Measurements from ENCODE around the gene PTPRZ1. TPM values are rescaled to one million over a fixed set of nuclear protein-coding genes. Genes with fewer than 3 reads are reported as not detected.

The PTPRZ1 gene
- total RNA-seq, 1 experiment from 2014 or later = 0.02 TPM

DNA sequence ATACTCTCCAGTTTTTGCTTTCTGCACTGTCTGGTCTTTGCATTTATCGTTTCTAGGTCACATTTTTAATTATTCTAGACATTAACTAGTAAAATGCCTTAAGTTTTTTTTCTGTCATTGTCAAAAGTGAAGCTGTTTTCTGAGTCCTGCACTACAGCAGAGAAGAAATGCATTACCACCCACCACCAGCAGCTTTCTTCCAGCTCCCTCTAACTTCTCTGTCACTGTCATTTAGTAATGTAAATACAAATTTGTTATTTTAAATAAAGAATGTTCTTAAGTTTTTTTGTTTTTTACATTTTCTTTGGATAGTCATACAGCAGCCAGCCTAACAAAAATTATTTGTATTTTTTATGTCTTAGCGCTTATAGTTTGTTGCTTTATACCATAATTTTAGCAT lies 18.8 kb downstream of the PTPRZ1 start:
- no peak for DNase-seq (ENCODE audit: low spot score)

DNA sequence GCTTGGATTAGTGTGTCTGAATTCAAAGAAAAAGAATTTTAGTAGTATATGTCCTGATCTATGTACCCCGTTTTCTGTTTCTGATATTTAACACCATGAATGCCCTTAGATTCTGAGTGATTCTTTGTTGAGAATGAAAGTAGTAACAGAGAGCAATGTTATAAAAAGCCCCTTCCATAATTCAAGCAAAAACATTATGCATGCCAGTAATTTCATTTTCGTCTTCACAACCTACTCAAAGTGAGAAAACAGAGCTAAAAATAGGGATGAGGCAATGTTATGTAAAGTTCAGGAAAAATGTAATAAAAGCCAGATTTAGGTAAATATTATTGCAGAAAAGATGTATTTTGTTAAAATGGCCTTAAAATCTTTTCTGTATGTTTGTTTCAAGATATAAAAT lies 28.1 kb downstream of the PTPRZ1 start:
- DNase-seq (ENCODE audit: low spot score) = no peak

DNA sequence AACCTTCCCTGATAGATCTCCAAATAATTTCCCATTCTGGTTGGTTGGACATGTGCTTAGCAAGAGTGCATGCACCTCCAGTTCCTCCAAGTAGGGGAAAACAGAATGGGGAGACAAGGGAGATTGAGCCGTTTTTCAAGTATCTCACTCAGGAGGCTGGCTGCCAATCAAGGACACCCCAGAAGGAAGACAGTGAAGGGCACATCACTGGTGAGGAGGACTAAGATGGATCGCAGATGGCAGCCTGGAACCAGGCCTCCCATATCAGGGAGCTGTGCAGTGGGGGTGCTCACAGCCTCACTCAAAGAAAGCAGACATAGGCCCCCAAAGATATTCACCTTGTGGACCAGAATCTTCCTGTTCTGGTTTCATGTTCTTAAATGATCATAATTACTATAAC lies 31.2 kb downstream of the PTPRZ1 start:
- no peak for DNase-seq (ENCODE audit: low spot score)

DNA sequence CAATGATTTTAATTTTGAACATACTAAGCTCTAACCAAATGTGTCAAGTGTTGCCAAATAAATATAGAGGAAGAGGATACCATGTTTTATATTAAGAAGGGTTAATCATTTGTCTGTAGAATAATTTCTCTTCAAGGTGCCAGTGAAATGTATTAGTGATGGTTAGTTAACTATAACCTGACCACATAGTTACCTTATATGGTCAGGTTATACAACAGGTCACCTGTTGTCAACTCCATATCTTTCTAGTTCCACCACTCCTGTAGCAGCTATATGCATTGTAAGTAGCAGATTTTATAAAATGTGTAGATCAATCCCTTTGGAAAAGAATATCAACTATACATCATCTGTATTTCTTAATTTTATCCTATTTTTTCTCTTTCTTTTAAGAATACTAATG lies 35.1 kb downstream of the PTPRZ1 start:
- DNase-seq (ENCODE audit: low spot score) = no peak

DNA sequence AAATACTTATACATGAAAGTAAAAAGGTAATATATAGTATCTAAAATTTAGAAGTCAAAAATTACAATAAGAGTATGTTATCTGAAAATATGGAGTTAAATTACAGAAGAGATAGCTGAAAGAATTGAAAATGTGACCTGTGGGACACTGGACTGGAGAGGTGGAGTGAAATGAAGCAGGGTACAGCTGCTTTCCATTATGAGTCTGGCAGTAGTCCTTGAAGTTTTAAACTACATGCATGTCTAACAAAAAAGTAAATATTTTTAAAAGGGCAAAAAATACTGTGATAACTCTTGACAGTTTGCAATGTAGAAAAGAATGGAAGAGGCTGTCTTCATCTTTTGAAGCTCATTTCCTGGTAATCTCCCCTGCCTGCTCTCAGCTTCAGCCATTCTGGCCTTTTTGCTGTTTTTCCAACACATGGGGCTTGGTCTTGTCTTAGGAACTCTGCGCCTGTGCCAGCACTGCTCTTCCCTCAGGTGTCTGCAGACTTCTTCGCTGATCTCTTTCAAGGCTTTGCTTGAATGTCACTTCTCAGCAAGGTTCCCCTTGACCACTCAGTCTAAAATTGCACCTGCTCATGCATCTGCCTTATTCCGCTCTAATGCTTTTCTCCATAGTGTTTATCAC lies 36.9 kb downstream of the PTPRZ1 start:
- DNase-seq (ENCODE audit: low spot score) = no peak

DNA sequence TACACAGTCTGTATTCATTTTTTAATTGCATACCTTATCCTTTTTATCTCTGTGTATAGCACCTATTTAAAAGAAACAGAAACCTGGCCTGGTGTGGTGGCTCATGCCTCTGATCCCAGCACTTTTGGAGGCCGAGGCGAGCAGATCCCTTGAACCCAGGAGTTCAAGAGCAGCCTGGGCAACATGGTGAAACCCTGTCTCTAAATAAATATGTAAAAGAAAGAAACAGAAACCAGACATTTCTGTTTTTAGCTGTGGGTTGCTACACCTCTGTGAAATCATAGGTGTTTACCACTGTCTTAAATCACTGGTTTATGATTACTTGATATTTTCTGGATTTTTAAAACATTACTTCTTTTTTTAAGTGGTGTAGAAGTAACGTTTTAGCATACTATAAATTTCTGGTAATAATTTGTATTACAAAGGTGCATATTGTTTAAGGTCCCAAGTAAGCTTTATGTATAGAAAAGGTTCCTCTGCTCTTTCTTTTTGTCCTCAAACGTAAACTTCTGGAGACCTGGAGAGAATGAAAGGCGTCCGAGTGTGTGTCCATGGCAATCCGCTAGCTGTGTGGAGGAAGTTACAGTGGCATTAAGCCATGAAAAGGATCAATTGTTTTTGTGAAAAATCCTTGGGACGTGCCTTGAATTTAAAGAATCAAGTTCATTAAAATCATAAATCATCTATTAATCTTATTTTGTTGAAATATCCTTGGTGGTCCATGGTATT lies 41.1 kb downstream of the PTPRZ1 start:
- DNase-seq (ENCODE audit: low spot score) = no peak

DNA sequence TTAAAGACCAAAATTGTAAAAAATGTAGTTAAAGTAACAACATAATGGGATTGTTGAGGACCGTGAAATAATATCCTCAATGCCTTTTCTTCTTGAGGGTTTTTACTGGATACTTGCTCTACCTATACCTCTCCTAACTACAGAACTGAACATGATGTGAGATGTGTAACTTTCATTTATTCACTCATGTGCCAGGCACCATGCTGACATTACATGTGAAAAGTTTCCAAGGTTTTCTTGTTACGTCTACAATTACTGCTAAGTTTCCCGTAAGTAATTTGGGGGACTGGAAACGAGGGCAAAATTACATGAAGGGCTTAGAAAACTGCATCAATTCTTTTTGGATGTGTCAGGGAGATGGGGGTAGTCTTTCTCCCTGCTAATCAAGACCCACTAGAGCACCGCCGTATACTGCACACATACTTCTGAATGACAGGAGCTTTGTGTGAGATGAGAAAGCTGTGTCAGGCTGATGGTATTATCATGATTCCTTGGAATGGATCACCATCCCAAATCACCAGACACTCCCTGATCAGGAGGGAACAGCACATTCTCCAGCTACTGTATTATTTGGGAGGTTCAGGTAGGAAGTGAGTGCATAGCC lies 41.8 kb downstream of the PTPRZ1 start:
- no peak for DNase-seq (ENCODE audit: low spot score)

DNA sequence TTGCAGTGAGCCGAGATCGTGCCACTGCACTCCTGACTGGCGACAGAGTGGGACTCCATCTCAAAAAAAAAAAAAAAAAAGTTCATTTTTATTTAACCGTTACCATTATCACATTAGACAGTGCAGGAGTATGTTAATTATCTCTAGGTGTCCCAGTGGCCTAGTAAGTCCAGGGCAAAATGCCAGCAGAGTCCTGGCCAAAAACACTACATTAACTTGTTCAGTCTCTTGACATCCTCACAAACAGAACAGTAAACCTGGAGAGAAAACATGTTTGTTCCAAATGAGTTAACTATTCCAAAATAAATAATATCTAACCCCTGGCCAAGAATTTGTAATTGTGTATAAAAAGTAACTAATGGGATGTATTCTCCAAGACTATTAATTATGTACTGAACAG lies 43.2 kb downstream of the PTPRZ1 start:
- no peak for DNase-seq (ENCODE audit: low spot score)

DNA sequence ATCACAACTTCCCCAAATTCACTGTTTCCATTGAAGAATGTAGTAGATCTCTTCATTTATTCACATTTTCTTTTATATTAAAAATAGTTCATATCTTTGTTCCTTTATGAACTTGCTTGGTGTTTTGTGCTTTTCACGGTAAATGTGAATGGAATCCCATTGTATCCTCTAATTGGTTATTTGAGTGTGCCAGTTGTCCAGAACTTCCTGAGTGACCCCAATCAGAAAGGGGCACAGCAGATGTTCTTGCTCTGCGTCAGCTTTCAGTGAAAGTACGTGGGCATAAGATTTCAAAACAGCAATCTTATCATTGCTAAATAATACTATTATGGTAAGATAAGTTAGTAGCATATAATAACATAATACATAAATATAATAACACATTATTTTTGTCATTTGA lies 47.0 kb downstream of the PTPRZ1 start:
- DNase-seq (ENCODE audit: low spot score) = no peak

DNA sequence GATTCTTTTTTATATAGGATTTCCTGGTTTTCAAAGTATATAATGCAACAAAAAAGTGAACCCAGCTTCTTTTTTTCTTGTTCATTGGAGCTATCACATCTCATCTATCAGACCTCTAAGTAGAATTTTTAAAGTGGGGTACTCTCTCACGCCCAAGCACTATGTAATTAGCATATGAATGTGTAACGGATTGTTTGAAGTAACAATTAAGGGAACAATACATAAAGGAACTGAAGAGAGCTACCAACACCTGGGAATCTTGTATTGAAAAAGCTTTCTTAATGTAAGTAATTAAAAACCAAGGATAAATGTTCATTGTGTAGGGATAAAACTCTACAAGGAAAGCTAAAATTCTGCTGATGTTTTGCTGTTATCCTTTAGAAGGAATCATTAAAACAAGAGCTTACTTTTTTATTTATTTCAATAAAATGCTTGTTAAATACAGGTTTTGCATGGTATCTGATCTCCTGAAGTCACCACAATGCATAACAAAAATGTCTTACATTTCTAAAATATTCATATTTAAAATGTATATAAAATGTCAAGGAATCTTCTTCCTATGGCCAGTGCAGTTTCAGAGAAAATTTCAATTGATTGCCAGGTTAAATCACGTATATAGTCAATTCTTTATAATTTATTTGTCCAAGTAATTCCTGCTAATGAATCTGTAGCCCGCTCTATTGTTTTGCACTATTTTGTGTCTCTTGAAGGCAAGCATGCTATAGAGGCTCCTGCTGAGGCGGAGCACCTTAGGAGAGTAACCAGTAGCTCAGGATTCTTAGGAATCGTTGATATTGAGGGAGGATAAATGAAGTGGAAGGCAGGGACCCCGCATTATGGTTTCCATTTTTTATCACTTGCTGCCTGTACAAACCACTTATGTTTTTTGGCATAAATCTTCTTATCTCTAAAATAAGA lies 51.6 kb downstream of the PTPRZ1 start:
- no peak for DNase-seq (ENCODE audit: low spot score)

DNA sequence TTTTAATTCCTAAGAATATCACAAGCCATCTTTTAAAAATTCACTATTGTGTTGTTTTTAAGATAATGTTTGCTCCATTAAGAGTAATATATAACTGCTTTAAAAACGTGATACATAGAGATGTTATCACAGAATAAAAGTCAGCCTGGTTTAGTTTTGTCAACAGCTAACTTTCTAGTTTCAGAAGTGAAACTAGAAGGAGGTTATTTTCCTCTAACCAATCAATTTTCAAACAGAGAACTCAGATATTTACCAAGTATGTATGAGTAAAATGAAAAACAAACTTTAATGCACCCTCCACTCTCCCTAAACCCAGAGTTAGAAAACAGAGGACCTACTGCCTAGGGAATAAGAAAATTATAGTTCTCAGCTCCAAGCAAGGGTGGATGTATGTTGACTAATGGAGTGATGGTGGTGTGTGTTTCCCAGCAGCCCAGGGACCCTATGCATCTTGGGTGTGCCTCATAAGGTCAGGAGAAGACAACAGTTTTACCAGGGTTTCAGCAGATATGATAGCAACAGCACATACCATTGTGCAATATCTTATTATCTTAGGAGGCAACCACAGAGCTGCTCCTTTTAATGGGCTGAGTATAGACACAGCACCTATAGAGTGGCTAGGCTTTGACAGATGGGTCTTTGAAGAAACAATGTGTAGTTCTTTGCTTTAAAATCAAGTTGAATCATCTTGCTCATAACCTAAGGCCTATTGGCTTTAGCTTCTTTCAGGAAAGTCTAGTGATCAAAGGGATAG lies 58.4 kb downstream of the PTPRZ1 start:
- no peak for DNase-seq (ENCODE audit: low spot score)

DNA sequence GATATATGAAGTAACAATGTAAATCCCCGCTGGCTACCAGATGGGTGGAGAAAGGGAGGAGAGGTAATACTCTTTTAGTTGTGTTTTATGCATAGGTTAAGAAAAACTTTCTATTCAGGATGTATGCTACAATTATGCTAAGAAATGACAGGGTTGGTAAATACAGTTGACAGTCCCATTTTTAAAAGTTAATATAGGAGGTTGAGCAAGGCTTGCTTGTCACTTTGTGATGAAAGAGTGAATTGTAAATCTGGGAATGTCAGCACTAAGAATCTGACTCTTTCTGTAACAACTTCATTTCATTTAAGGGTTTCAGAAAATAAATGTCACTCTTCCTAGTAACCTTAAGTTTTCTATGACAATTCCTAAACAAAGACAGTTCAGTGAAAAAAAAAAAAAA lies 59.8 kb downstream of the PTPRZ1 start:
- DNase-seq (ENCODE audit: low spot score) = no peak

DNA sequence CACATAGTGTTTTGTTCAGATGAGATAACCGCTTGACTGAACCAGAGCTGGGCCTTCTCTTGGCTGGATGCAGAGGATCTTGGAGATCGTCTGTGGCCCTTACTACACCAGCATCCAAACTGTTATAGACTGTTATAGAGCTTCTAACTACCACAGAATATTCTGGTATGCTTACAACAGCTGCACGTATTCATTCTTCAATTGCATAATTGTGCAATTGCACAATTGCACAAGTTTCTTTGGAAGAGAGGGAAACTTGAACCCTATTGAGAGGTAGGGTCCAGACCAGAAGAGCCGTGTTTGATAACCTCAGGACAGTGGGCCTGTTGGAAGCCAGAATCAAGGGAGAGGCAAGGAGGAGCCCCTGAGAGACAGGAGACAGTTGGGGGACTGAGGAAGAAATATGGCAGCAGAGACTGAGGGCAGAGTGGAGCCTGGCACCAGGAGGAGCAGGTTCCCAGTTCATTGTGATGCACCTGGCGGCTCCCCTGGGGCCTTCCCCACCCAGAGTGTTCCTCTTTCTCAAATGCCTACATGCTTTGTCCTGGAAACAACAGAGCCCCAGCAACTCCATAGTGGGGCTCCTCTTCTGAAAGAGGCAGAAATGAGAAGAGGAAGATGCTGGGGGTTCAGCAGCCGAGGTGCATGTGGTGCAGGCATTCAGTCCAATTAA lies 64.1 kb downstream of the PTPRZ1 start:
- DNase-seq (ENCODE audit: low spot score) = no peak

DNA sequence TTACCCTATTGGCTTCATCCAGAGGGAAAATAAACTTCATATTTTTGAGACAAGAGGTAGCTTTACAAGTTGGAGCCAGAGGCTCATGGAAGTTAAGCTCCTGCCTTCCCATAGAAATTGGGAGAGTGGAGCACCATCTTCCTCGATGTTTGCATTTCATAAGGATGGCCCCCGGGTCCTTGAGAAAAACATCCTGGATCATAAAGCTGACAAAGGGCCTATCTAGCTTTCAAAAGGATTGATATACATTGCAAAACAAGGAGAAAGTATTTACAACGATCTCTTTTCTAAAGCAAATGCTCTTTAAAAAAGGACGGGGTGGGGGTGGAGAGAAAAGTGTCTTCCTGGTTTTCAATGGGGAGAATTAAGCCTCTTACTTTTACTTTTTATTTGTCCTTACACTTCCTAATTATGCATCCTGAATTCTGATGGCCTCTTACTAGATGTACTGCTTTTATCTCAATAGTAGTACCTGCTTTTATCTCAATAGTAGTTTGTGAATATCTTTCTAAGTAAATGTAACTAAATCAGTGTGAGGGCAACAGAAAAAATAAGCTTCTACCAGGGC lies 65.6 kb downstream of the PTPRZ1 start:
- DNase-seq (ENCODE audit: low spot score) = no peak

DNA sequence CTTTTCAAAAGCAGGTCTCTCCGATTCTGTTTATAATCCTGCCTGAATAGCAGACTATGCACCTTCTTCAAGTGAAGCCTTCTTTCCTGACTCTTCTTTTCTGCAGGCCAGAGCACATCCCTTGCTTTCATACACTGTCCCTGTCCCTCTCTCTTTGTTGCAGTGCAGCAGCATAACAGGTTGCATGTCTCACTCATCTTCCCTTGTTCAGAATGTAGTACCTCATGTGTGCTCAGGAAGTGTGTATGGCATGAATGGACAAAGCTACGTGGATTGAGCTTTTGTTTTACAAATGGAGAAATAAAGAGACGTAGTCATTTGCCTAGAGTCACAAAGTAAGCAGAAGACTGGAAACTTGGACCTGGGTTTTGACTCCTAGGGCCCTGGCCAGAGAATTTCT lies 68.0 kb downstream of the PTPRZ1 start:
- no peak for DNase-seq (ENCODE audit: low spot score)

DNA sequence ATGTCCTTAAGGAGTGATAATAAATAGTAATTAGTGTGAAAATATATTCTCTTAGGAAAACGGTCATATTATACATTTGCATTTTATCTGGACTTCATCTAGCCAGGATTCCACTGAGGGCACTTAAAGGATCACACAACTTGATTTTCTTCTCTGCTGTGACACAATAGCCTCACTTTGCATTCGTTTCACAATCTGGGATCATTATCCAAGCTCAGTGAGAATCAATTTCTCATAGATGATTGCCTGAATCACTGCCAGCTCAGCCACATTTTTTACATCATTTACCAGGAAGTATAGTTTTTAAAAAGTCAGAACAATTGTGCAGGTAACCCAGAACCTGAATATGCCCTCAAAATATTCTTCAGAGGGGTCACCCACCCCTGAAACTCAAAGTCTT lies 68.9 kb downstream of the PTPRZ1 start:
- no peak for DNase-seq (ENCODE audit: low spot score)

DNA sequence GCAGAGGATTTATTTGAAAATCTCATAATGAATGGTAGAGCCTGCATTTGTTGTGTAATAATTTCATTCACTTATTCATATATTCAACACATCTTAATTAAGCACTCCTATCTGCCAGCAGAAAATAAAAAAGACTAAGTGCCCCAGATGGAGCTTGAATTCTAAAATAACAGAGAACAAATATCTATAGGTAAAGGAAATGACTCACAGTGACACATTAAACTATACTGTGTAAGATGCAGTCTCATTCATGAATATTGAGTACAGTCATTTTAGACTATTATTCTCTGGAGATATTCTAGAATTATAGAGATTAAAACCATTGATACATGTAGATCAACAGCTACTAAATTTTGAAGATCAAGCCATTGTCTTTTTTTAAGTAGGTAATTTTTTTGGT lies 72.1 kb downstream of the PTPRZ1 start:
- DNase-seq (ENCODE audit: low spot score) = no peak

DNA sequence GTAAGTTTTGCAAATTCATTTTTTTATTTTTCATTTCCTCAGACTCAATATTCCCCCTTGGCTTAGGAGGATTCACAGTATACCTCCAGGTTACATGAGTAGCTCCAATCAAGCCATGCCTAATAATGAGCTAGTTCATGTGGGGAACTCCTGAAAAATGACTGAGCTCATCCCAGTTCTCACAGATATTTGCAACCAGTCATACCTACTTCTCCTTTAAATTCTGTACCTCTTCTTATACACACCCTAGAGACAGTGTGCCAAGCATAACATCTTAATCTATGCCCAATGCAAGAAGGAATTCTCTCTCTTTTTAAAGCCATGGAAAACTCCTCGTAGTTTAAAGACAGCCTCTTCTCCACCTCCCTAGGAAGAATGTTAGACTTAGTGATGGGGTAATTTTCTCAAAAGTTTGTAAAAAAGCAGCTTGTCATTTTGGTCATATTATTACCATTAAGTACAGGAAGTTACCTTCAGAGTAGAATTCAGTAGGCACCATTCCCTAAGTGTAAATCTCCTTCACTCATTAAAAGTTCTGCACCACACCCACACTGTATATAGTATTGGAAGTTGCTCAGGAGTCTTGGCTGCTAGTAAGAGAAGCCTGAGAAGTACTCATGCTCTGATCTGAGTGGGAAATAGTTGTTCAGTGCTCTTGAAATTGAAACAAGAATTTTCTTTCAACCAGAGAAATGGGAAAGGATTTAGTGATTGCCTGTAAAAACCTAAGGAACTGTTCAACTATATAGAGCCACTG lies 72.7 kb downstream of the PTPRZ1 start:
- DNase-seq (ENCODE audit: low spot score) = no peak

DNA sequence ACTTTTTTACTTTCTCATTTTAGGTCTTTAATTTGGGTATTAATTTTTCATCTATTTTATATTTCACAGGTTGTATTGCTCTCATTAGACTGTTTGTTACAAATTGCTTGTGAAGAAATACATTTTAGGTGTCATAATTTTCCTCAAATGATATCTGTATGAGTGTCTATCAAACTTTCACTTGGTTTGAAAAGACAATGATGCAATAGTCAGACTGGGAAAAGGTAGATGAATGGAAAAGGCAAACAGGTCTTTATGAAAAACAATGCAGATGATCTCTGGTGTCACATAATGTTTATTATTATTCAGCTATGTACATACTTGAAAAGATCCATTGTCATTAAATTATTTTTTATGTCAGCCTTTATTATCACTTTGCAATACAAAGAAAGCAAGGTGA lies 80.2 kb downstream of the PTPRZ1 start:
- no peak for DNase-seq (ENCODE audit: low spot score)

DNA sequence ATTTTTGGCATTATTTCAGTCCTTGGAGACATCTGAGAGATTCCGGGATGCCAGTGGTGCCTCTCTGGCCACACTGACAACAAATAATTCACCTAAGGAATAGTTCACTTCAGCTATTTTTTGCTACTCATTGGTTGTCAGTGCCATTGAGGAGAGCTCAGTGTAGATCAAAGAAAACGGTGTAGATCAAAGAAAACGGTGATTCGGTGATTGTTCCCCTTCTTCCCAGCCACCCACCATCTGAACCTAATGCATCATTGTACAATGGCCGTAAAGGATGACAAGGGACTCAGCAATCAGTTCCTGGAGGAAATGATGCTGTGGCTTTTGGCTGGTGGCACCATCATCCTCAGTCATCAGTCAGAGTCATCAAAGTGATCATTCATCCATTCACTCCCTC lies 80.6 kb downstream of the PTPRZ1 start:
- DNase-seq (ENCODE audit: low spot score) = no peak

Data from H4 (cell line).